Spinal cord (tissue), 10 donors: ENCODE data around the gene MFSD2B. TPM values are rescaled to one million over a fixed set of nuclear protein-coding genes. Genes with fewer than 3 reads are reported as not detected.

Source experiments
- DNase-seq, 6 donors: peaks; one replicate each; pipeline versions ENCODE4 v3.0.0 to v3.0.0-alpha.2; 2013 to 2015; ENCODE audit warnings: low spot score in 6 of 6, low read depth in 4 of 6
- H3K27ac ChIP-seq: one replicate; pipeline ENCODE4 v1.5.1; 2013; ENCODE audit warnings: low read depth, low read length, control low read depth
- H3K27me3 ChIP-seq: one replicate; pipeline ENCODE4 v1.6.1; 2013; ENCODE audit warnings: low read length; ENCODE audit not compliant: control insufficient read depth, insufficient read depth
- H3K36me3 ChIP-seq: one replicate; pipeline ENCODE4 v1.6.1; 2013; ENCODE audit warnings: low read length; ENCODE audit not compliant: control insufficient read depth, insufficient read depth
- H3K4me1 ChIP-seq: one replicate; pipeline ENCODE4 v1.6.1; 2013; ENCODE audit warnings: low read length; ENCODE audit not compliant: control insufficient read depth, insufficient read depth
- H3K4me3 ChIP-seq: one replicate; pipeline ENCODE4 v1.5.1; 2013; ENCODE audit warnings: low read depth, low read length, control low read depth
- H3K9me3 ChIP-seq: one replicate; pipeline ENCODE4 v1.6.1; 2013; ENCODE audit warnings: low read length; ENCODE audit not compliant: control insufficient read depth, insufficient read depth
- WGBS: methylation state at CpG from one replicate; pipeline ENCODE4 v1.1.5; 2013; ENCODE audit warnings: missing lambda C conversion rate; ENCODE audit not compliant: insufficient coverage; 5-methylcytosine and 5-hydroxymethylcytosine counted together
- polyA plus RNA-seq, 2 donors: library from polyadenylated mRNA; unstranded; fragments of 120-200 nt; gene quantifications; one replicate each; pipeline ENCODE4 v1.2.1, GENCODE V29; 2013; ENCODE audit not compliant: insufficient read length in 2 of 2
- small RNA-seq: library from RNA; depleted of rRNA; stranded (forward); fragments of <200 nt; gene quantifications from one replicate; pipeline ENCODE3, GENCODE V24; 2014; ENCODE audit warnings: low replicate concordance
- total RNA-seq, 2 donors: library from RNA; depleted of rRNA in 1 of 2; stranded (reverse); fragments of 120-200 nt in 1 of 2; fragments of >200 nt in 1 of 2; gene quantifications; one replicate each; pipeline versions ENCODE4 v1.2.3 to v1.2.4, GENCODE V29; 2013 to 2014
- donor health status: healthy.

Gene MFSD2B
- total and polyA plus RNA-seq, 4 donors, result 1.1 to 5.2 (median 2.9) TPM

DNA sequence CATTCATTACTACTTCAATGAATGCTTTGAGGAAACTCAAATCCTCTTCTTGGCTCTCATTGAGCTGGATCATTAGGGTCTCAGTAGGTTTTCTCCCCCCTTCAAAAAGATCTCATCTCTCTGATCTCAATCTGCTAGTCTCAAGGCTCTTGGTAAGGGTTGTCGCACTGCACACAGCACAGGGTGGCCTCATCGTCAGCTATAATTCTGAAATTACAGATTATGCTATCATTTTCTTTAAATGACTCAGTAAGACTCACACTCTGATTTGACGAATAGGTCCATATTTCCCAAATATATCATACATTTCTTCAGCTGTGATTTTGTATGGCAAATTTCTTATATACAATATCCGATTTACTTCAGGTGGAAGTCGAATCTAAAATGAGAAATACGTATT lies 63.9 kb downstream of the MFSD2B start:
- H3K27ac ChIP-seq, result no peak overlapping the region
- DNase-seq, result no peak
- H3K9me3 ChIP-seq, result no peaks in the 10 kb centered on the region
- H3K27me3 ChIP-seq, result no peaks in the 10 kb centered on the region
- H3K36me3 ChIP-seq, result peaks cover 13% of the 10 kb centered on the region
- H3K4me3 ChIP-seq, result no peak overlapping the region
- peaks cover 15% of the 10 kb centered on the region for H3K4me1 ChIP-seq
- WGBS, result no CpG with 5 or more reads among the region's 6 CpGs

DNA sequence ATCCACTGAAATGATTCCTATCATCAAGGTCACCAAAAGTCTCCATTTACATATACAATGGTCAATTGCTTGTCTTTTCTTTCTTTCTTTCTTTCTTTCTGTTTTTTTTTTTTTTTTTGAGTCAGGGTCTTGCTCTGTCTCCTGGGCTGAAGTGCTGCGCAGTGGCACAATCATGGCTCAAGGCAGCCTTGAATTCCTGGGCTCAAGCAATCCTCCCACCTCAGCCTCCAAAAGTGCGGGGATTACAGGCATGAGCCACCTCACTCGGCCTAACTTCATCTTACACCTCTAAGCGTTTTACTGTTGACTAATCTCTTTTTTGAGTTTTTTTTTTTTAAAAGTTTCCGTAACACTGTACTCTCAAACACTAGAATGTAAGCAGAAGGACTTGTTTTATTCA lies 65.4 kb downstream of the MFSD2B start:
- H3K36me3 ChIP-seq, result peaks cover 9% of the 10 kb centered on the region
- 60% methylated on average over 1 of the region's 5 CpGs for WGBS
- no peaks in the 10 kb centered on the region for H3K27me3 ChIP-seq
- no peak for DNase-seq
- H3K9me3 ChIP-seq, result no peaks in the 10 kb centered on the region
- peak overlapping the region; percentile 99 for H3K4me3 ChIP-seq
- H3K4me1 ChIP-seq, result peaks cover 15% of the 10 kb centered on the region
- H3K27ac ChIP-seq, result no peak overlapping the region

Small RNAs within 50 kb of the gene (small RNA-seq; reads per million reads assigned to genes)
- not detected for gene RN7SL610P
- not detected for gene RNU6-370P

Other genes with a start within 250 kb of the MFSD2B start
- 10 to 100 TPM; 28.1 to 42.4 TPM for gene ATAD2B, start 83.0 kb upstream of the MFSD2B start, total RNA-seq
- gene ATAD2B, start 83.0 kb upstream of the MFSD2B start, polyA plus RNA-seq, result 10 to 100 TPM; 14.5 to 17.2 TPM
- 10 to 100 TPM; 27.1 to 34.6 TPM for gene UBXN2A, start 69.6 kb upstream of the MFSD2B start, total RNA-seq
- 10 to 100 TPM; 18.9 to 20.8 TPM for gene UBXN2A, start 69.6 kb upstream of the MFSD2B start, polyA plus RNA-seq
- gene WDCP, start 37.3 kb downstream of the MFSD2B start, total RNA-seq, result 10 to 100 TPM; 14.7 to 16.1 TPM
- gene WDCP, start 37.3 kb downstream of the MFSD2B start, polyA plus RNA-seq, result 10 to 100 TPM in 1 of 2 donors, 1 to 10 TPM in 1; 9.5 to 10.8 TPM
- gene FKBP1B, start 39.7 kb downstream of the MFSD2B start, total RNA-seq, result 10 to 100 TPM; 35.9 to 72.4 TPM
- gene FKBP1B, start 39.7 kb downstream of the MFSD2B start, polyA plus RNA-seq, result 100 to 1,000 TPM in 1 of 2 donors, 10 to 100 TPM in 1; 99.9 to 105 TPM
- 100 to 1,000 TPM; 104 to 162 TPM for gene SF3B6, start 66.2 kb downstream of the MFSD2B start, total RNA-seq
- gene SF3B6, start 66.2 kb downstream of the MFSD2B start, polyA plus RNA-seq, result 100 to 1,000 TPM; 102 to 120 TPM
- 10 to 100 TPM; 16.9 to 62.5 TPM for gene TP53I3, start 74.7 kb downstream of the MFSD2B start, total RNA-seq
- 10 to 100 TPM; 28.0 to 32.0 TPM for gene TP53I3, start 74.7 kb downstream of the MFSD2B start, polyA plus RNA-seq
- 1 to 10 TPM; 1.5 to 4.5 TPM for gene PFN4, start 113.2 kb downstream of the MFSD2B start, total RNA-seq
- gene PFN4, start 113.2 kb downstream of the MFSD2B start, polyA plus RNA-seq, result 1 to 10 TPM; 2.2 to 3.6 TPM
- 10 to 100 TPM; 54.5 to 55.0 TPM for gene FAM228B, start 113.4 kb downstream of the MFSD2B start, total RNA-seq
- gene FAM228B, start 113.4 kb downstream of the MFSD2B start, polyA plus RNA-seq, result 10 to 100 TPM; 30.4 to 44.8 TPM
- 1 to 10 TPM in 1 of 2 donors, under 1 TPM in 1; 0.88 to 4.6 TPM for gene FAM228A, start 165.0 kb downstream of the MFSD2B start, total RNA-seq
- 1 to 10 TPM; 1.8 to 2.8 TPM for gene FAM228A, start 165.0 kb downstream of the MFSD2B start, polyA plus RNA-seq